Stimulated activated CD8-positive, alpha-beta memory T cell treated with anti-CD3 and anti-CD28 coated beads, Interleukin-4, amount 100 ng/mL, for 48 hours (primary cell): ENCODE results near the gene NAALADL2.
"Not testable (repeated sequence)": the region's sequence is repeated elsewhere in the genome, so short reads cannot be mapped to it uniquely, and the experiment has no call there.

ENCODE experiments used
- DNase-seq: peaks from one replicate; pipeline ENCODE4 v3.0.0-alpha.2; 2020

The NAALADL2 gene

DNA sequence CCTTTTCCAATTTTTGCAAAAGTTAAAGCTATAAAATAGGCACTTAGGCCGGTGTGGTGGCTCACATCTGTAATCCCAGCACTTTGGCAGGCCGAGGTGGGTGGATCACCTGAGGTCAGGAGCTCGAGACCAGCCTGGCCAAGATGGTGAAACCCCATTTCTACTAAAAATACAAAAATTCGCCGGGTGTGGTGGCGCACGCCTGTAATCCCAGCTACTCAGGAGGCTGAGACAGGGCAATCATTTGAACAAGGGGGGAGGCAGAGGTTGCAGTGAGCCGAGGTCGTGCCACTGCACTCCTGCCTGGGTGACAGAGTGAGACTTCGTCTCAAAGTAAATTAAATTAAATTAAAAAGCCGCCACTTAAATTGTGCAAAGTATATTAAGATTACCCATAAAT, 412.3 kb downstream of the NAALADL2 start:
- DNase-seq: not testable (repeated sequence)

DNA sequence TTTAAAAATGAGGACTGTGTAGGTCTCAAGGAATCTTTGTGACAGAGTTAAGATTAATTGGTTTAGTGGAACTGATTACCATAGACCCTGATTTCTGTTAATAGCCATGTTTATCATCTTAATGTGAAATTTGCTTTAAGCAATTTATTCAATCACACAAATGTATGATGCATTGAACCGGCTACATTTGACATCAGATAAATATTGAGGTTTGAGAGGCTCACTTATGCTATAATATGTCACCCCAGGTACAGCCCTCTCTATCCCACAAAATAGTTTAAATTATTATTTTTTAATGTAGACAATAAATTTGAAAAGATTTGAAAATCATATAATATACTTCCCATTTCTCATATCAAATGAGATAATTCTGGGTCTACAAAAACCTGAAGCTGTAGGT, 413.3 kb downstream of the NAALADL2 start:
- no peak for DNase-seq

DNA sequence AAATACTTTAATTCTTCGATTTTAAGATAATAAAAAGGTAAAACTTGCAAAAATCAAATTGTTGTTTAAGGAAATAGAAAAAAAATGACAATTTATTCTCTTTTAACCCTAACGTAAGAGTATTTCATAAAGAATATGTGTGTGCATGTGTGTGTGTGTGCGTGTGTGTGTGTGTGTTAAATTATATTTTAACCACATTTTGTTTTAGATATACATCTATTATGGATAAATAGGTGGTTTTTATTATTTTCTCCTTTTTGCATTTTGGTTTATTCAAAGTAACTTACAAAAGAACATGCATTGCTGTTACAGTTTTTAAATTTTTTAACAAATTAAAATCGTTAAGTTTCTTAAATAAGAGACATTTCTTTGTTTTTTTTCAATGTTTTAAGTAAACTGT, 414.4 kb downstream of the NAALADL2 start:
- no peak for DNase-seq

DNA sequence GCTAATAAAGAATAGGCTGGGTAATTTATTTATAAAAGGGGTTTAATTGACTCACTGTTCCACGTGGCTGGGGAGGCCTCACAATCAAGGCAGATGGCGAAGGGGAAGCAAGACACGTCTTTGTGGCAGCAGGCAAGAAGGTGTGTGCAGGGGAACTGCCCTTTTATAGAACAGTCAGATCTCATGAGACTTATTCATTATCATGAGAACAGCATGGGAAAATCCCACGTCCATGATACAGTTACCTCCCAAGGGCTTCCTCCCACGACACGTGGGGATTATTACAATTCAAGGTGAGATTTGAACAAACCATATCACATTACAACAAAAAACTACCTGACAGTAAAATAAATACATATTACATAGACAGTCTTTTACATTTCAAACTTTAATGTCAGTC, 414.9 kb downstream of the NAALADL2 start:
- DNase-seq: no peak

DNA sequence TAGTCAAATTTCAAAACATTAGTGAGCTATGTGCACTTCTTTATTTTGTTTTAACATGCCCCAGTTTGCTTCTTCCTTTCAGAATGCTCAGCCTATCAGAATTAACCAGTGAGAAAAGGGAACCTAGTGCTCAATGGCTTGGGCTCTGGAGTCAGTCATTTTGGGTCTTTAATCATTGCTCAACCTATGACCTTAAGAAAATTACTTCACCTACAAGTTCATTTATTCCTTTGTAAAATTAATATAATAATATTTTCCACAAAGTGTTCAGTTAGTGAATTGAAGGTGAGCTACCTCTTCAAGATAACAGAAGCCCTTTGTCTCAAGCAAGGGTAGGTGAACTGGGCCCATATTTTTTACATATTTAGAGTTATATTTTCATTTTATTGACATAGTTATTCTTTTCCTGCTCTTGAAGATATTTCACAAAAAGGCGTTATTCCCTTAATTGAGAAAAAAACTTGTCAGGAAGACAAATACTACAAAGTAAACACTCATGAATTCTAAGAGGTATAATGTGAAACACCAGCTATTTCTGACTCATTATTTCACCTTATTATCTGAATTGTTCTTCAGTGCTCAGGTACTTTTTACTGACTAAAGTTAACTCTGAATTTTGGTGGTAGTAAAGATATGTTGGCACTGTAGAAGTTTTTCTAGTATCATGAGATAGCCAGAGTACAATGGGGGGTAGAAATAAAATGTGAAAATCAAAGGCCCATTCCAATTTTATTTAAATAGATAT, 415.5 kb downstream of the NAALADL2 start:
- DNase-seq: no peak

DNA sequence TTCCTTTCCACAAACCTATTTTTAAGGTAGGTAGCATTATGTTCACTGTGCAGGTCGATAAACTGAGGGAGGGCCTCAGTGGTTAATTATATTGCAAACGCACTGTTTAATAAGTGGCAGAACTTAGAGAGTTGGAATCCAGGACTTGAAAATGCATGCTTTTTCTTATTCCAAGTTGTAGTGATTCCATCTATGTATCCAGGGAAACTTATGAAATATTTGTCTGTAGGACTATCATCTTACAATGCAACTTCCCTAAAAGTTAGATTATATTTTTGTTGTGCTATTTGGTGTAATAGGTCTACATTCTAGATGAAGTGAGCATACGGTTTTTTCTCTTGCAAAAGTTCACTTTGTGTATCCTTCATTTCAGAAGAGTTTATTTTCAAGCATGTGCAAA, 419.5 kb downstream of the NAALADL2 start:
- DNase-seq: no peak

DNA sequence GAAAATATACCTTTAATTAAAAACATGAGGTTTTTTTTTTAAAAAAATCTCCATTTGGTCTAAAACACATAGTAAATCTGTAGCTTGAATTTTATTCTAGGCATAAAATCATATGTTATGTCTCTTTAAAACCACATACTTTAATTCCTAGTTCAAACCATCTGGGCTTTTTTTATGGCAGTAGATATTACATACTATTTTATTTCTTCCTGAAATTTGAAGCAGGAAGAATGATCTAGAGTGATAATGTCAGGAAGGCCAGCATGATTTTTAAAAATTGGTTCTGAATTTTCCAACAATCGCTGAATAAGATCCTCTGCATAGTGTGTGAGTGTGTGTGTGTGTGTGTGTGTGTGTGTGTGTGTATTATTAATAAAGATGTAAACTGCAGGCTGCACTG, 420.3 kb downstream of the NAALADL2 start:
- no peak for DNase-seq

DNA sequence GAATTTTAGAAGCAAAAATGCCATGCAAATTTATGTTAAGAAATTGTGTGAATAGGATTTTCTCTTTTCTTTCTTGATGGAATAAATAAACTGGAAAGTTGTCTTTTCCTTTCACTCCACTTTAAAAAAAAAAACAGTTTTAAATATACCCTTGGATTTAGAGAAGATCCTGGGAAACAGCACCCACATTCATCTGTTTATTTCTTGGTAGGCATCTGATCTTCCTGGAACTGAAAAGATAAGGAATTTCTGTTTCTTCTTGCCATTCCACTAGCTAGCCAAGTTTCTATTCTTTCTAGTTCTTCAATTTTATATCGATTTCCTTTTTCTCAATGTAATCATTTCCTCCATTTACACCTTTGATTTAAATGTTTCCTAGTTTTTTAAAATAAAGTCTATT, 420.8 kb downstream of the NAALADL2 start:
- DNase-seq: no peak

DNA sequence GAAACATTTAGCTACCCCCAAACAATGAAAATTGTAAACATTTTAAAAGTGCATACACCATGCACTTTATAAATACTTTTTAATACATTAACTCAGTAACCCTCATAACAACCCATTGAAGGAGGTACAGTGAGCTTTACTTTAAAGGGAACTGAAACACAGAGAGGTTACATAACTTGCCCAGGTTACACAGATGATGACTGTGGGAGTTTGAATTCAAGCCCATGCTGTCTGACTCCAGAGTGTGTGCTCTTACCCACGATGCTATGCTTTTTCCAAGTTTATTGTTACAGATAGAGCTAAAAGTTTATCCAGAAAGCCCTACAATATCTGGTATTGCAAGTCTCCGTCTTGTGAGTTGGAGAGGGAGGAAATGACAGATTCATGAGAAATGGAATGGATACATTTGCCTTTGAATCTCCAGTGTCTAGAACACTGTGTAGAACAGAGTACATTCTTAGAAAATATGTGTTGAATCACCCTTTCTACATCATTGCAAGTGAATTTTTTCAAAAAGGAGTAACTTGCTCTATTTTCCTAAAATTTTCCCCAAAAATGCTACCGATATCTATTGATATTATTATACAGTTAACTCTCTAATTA, 428.3 kb downstream of the NAALADL2 start:
- DNase-seq: no peak

DNA sequence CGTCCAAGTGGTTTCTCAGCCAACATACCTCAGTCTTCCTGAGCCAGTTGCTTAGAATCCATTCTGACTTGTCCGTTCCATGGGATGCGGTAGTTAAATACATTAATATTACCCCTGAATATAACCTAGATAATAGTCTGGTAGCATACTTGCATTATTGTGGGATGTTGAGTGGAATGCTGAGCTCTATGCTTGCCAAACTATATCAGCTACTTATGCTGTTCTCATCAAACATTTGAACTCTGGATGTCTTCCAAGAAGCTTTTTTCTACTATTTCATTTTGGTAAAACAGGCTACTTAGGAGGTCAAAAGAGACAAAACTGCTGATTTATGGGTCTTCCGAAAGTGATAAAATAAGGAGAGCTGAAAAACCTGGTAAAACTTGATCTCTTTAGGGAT, 429.5 kb downstream of the NAALADL2 start:
- DNase-seq: no peak

DNA sequence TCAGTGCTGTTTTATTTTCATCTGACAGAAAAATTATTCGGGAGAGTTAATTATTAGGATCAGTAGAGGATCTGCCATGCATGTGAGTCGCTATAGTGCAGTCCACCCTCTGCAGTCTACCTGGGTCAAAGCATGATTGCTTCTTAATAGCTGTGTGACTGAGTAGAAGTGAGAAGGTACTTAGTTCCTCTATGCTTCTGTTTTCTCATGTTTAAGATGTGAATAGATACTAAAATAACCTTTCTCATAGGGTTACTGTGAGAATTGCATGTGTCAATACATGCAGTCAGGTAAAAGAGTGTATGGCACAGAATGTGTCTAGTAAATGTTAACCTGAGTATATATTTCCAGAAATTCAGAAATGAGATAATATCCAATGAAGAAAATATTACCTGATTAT, 435.7 kb downstream of the NAALADL2 start:
- no peak for DNase-seq

DNA sequence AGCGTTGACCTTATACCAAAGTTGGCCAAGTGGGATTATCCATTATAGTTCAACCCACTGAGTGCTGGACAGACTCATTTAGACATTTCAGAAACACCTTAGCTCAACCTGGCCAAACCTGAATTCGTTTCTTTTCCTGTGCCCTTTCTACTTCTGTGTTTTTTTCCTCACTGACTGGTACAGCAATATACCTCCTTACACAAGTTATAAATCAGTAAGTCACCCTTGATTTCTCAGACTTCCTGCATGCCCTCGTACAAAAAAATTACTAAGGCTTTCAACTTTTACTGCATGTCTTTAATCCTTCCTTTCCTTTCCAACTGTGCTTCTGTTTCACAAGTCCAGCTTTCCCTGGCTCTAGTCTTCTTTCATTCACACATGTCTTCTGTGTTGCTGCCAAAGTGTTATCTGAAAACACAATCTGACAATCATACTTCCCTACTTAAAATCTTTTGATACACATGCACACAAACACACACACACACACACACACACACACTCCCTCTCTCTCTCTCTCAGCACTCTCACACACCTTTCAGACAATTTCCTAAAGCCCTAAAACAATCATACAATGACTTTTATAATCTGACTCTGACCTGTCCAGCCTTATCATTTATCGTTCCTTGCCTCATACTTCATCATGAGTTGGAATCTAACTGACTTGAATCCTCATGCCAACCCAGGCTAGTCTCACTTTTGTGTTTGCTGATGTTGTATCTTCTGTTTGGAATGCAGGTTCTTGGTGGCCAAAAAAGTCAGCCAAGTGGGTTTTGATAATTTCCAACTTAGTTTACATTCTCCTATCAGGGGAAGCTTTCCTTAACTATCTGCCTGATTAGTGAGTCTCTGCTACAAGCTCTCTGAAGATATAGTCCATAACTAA, 436.4 kb downstream of the NAALADL2 start:
- no peak for DNase-seq

DNA sequence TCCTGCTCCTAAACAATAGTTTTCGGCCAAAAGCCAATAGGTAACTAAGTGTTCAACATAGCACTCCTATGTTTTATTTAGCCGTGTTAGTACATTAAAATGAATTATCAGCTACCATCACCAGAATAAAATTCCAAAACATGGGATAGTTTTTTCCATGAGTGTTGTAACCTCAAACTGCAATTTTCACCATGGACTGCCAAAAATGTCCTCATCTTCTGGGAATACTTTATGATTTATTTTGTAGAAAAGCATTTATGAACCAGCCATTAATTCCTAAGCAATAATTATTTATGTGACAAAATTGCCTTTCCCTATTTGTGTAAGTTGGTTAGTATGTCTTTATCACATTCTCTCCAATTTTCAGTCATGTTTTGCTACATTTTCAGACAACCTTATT, 438.1 kb downstream of the NAALADL2 start:
- no peak for DNase-seq

DNA sequence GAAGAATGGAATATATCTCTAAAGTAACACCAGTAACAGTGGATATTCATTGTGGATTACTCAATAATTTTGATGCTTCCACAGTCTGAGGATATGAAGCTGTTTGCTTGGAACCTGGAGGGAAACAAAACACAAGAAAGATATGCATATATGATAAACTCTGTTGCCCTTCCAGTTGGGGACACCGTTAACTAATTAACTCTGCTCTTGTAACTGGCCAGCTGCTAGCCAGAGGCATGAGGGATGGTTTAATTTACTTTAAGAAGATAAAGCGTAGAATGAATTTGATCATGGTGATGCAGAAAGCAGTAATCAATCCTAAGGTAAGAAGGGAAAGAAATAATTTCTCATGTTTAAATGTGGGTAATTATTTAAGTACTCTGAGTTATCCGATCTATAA, 442.6 kb downstream of the NAALADL2 start:
- DNase-seq: no peak

DNA sequence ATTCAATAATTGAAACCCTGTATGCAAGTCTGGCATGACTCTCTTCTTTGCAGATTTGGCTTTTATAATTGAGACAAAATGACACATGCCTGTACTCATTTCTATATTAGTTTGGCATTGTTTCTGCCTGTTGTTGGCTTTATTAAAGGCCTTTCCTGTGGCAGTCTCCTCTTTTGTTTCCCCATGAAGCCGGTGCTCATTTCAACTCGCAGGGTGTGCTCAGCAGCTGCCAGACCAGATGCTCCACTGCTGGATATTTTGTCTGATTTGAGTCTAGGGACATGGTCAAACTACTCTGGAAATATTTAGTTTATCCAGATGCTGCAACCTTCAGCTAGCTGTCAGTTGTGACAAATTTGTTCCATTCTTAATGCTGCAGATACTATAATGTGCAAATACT, 445.3 kb downstream of the NAALADL2 start:
- no peak for DNase-seq

DNA sequence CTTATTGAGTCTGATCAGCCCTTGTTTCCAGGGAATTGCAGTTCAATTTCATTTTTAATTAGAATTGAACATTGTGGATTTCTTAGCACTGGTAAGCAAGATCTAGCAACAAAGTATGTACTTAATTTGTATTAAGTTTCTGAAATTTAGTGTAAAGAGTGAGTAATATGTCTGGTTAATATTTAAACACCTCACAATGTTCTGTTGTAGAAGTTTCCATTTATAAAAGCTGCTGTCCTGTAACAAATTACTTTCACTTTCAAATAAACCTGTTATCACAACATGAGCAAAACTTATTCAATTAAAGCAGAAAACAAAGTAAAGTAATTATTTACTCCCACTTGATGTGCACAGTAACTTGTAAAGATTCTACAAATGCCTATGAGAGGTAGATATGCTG, 448.5 kb downstream of the NAALADL2 start:
- DNase-seq: no peak

DNA sequence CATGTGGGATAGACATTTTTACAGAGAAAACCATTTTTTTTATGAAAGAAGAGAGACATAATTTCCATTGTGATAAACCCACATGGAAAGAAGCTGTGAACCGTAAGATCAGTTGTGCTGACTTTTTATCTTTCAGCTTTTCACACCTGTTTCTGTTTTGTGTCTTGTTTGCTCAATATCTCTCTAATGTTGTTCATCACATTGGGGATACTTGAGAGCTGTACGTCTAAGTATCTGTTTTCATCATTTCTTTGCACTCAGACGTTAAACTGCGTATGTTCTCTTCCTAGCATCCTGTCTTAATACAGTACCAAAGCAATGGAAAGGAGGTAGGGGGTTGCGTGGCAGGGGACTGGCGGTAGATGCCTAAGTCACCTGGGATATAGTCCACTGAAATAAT, 449.0 kb downstream of the NAALADL2 start:
- DNase-seq: no peak

DNA sequence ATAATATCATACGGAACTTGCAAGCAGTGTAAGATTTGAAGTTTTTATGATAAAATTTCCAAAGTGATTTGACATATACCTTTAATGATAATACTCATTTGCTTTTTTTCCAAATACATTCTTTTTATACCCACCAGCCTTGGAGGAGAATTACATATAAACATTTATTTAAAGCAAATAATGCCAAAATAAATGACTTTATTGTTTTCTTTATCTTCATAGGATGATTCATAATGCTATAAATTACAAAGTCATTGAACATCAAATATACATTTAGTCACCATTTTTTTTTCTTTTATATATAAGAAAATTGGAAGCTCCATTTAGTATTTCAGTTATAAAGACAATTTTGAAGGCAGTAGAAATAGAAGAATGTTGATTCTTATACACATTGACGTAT, 450.9 kb downstream of the NAALADL2 start:
- no peak for DNase-seq

DNA sequence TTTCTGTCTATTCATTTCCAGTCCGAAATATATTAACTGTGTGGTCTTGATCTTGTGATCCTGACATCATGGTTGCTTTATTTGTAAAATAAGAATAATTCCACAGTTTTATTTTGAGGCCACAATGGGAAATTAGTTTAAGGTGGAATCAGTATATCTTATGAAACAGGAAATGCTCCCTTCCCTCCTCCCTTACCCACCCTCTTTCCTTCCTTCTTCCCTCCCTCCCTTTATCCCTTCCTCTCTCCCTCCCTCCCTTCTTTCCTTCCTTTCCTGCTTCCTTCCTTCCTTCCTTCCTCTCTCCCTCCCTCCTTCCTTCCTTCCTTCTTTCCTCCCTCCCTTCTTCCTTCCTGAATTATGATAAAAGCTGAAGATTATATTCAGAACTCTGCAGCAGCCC, 452.3 kb downstream of the NAALADL2 start:
- DNase-seq: no peak

DNA sequence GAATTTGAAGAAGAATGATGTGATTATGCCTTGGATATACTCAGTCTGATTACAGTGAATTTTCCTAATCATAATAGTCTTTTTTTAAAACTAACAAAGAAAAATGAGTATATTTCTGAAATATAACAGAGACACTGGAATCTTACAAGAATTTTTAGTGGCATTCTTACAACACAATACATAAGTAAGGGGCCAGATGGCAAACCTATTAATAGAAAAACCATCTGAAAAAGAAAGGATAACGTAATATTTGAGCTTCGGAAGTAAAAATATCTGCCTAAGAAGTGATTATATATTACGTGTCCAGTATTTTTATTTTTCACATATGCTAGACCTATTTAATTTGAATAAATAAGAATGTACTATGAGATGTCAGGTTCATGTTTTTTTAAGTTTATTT, 452.8 kb downstream of the NAALADL2 start:
- no peak for DNase-seq

DNA sequence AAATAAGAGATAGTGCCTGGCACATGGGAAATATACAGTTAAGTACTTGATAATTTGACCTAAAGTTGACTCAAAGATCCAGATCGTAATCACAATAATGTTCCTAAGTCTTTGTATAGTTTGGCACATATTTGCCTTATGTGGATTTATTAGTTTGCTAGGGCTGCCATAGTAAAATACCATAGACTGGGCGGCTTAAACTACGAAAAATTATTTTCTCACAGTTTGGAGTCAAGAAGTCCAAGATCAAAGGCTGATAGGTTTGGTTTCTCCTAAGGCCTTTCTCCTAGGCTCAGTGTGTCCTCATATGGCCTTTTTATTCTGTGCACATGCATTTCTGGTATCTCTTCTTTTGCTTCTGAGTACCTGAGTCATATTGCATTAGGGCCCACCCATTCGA, 453.7 kb downstream of the NAALADL2 start:
- DNase-seq: no peak

DNA sequence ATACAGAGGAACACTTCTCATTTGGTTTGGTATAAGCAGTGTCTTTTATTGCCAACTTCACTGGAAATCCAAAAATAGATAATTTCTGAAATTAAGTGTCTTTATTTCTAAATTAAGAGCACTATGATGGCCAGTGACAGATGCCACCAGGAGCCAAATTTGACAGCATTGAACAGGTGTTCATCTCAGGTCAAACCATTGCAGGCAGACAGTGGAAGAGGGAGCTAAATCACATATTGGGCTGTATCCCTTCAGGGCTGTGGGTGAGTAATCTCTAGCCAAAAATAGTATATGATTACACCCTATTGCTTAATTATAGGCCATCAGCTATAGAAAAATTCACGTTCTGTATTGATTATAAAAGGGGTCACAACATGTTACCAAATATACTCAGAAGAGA, 457.7 kb downstream of the NAALADL2 start:
- no peak for DNase-seq

DNA sequence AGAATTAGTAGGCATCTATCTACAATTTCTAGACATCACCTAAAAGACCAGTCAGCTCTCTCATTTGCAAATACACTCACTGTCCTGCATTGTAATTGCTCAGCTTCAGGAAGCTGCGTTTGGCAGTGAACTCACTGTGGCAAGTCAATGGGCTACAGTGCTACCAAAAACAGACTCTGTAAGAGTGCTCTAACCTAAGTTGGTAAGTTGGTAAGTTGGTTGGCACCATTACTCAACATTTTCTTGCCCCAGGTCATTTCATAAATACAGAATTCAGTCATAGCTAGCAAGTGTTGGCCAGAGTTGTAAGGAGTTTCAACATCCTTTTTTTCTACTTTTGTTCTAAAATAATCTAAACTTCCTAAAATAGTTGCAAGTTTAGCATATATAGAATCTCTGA, 466.3 kb downstream of the NAALADL2 start:
- no peak for DNase-seq

DNA sequence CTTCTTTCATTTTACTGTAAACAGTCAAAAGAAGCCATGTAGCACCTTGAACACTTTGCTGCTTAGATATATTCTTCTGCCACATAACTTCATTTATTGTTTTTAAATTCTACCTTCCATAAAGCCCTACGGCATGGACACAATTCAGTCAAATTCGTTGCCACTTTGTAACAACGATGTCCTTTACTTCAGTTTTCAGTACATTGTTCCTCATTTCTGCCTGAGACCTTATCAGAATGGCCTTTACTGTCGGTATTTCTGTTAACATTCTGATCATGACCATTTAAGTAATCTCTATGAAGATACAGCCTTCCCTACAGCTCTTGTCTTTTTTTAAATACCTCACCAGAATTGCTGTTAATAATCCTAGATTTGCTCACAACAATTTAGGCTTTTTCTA, 466.9 kb downstream of the NAALADL2 start:
- no peak for DNase-seq
